Right lobe of liver (tissue), 6 donors: ENCODE results near the gene TTC7B. TPM values are rescaled to one million over a fixed set of nuclear protein-coding genes. Genes with fewer than 3 reads are reported as not detected.

Experiments used
- ATAC-seq, 4 donors: fragments of 200-7000 bp; cut with Tn5 transposase; one replicate each; pipeline ENCODE4 v1.9.1; 2020; ENCODE audit warnings: mild to moderate bottlenecking in 4 of 4, moderate library complexity in 4 of 4
- DNase-seq, 3 donors: peaks; one replicate each; pipeline ENCODE4 v3.0.0-alpha.2; 2020
- H3K27ac ChIP-seq, 3 donors: fragments of 200-600 bp; one replicate each; pipeline ENCODE4 v1.8.0; 2022
- H3K27me3 ChIP-seq, 2 donors: fragments of 200-600 bp; one replicate each; pipeline ENCODE4 v1.8.0; 2022
- H3K36me3 ChIP-seq, 4 donors: fragments of 200-600 bp; sonication (generic) in 1 of 4; one replicate each; pipeline versions ENCODE4 v1.5.1 to v1.8.0; 2017 to 2022; ENCODE audit warnings: control low read depth in 1 of 4
- H3K4me1 ChIP-seq, 4 donors: fragments of 200-600 bp; sonication (generic) in 1 of 4; one replicate each; pipeline versions ENCODE4 v1.5.1 to v1.8.0; 2017 to 2022; ENCODE audit warnings: control low read depth in 1 of 4
- H3K4me3 ChIP-seq, 3 donors: fragments of 200-600 bp; one replicate each; pipeline ENCODE4 v1.8.0; 2022
- H3K9me3 ChIP-seq, 4 donors: fragments of 200-600 bp; sonication (generic) in 1 of 4; one replicate each; pipeline versions ENCODE4 v1.5.1 to v1.8.0; 2017 to 2022; ENCODE audit warnings: control low read depth in 1 of 4
- POLR2A ChIP-seq: fragments of 450-650 bp; IDR thresholded peaks from one replicate; pipeline ENCODE4 v1.6.1; 2017; ENCODE audit warnings: antibody characterized with exemption, mild to moderate bottlenecking
- WGBS: methylation state at CpG from one replicate; pipeline ENCODE4 v1.1.6; 2018; ENCODE audit warnings: low coverage, low lambda C conversion rate; ENCODE audit not compliant: insufficient coverage; ENCODE audit errors: missing lambda C conversion rate; 5-methylcytosine and 5-hydroxymethylcytosine counted together
- intact Hi-C, 2 donors: fragments of 100-400 bp; cut with DNase I; formaldehyde crosslinking; loops; one replicate each; pipeline versions ENCODE4 v1.11.2 to v1.14.1; 2022
- total RNA-seq, 6 experiments: library from RNA; depleted of rRNA in 2 of 6; stranded (reverse); fragments of >200 nt in 2 of 6; fragmentation: NEBNext Ultra II Directional in 3 of 6; extraction: Animal tissue kit (Norgen Biotek cat#: 25700) in 3 of 6; gene quantifications; one replicate each; pipeline versions ENCODE4 v1.1.0 to v1.2.4, GENCODE V29; 2016 to 2023
- TF ChIP-seq, protein P1 (sequence below), 4 donors: fragments of 200-600 bp in 3 of 4; fragments of 450-650 bp in 1 of 4; IDR thresholded peaks; one replicate each; pipeline versions ENCODE4 v1.5.1 to v1.8.0; 2016 to 2022; ENCODE audit warnings: antibody characterized with exemption in 4 of 4, mild to moderate bottlenecking in 2 of 4
- donor health status: DM: no; HTN: yes; CAD: no.
- donor health status: DM: no; HTN: no; CAD: no.
- donor health status: DM: no; HTN: no; CAD: no.
- donor health status: DM: no; HTN: yes; CAD: no.
- donor health status: DM: no; HTN: yes; CAD: no.

TTC7B gene
- total RNA-seq, 6 experiments from 2014 or later: 18.4 to 56.1 (median 37.5) TPM

DNA sequence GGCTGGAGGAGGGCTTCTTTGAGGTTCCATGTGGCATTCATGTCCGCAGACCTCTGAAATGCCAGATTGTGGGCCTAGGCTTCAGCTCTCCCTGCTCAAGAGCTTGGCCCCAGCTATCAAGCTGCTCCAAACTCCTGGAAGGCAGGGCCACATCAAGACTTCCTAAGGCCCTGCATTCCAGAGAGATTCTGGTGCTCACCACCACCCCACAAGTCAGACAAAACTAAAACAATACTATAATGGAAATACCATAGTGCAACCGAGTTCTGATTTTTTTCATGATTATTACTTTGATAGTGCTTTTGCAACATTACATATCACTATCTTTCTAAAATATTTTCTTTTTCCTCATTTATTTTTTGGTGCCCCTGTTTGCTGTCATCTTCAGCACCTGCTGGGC lies 333.1 kb downstream of the TTC7B start:
- DNase-seq: no peak
- no peak overlapping the region for H3K27ac ChIP-seq
- H3K9me3 ChIP-seq: no peaks in the 10 kb centered on the region
- H3K27me3 ChIP-seq: no peaks in the 10 kb centered on the region
- no peaks in the 10 kb centered on the region for H3K4me1 ChIP-seq
- WGBS: 86% methylated on average over 1 of the region's 2 CpGs
- intact Hi-C loops: no loop called here
- H3K4me3 ChIP-seq: no peak overlapping the region
- H3K36me3 ChIP-seq: no peaks in the 10 kb centered on the region
- no peak for TF ChIP-seq POLR2A
- TF ChIP-seq, protein P1, sequence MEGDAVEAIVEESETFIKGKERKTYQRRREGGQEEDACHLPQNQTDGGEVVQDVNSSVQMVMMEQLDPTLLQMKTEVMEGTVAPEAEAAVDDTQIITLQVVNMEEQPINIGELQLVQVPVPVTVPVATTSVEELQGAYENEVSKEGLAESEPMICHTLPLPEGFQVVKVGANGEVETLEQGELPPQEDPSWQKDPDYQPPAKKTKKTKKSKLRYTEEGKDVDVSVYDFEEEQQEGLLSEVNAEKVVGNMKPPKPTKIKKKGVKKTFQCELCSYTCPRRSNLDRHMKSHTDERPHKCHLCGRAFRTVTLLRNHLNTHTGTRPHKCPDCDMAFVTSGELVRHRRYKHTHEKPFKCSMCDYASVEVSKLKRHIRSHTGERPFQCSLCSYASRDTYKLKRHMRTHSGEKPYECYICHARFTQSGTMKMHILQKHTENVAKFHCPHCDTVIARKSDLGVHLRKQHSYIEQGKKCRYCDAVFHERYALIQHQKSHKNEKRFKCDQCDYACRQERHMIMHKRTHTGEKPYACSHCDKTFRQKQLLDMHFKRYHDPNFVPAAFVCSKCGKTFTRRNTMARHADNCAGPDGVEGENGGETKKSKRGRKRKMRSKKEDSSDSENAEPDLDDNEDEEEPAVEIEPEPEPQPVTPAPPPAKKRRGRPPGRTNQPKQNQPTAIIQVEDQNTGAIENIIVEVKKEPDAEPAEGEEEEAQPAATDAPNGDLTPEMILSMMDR (IDR thresholded peaks at IDR 0.05): no peak
- no peak for ATAC-seq

DNA sequence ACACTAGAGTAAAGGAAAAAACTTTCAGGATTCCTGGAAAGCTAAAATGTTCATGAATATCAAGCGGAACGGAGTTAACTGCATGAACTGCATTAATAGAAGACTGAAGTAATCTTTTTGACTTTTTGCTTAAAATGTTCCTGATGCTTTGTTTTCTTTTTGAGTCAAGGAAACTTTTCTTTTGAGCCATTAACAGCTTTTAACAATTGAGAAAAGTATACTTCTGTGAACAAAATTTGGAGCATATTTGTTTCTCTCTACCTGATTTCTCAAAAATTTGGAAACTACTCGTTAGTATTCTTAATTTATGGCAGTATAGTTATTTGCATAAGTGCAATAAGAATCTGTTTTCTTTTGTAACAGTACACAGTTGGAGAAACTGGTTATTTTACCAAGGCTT lies 340.9 kb downstream of the TTC7B start:
- TF ChIP-seq, protein P1 (IDR thresholded peaks at IDR 0.05): no peak
- TF ChIP-seq POLR2A: no peak
- Histone ChIP-seq H3K9me3 (no peaks in the 10 kb centered on the region), H3K27me3 (no peaks in the 10 kb centered on the region), H3K27ac (no peak overlapping the region), H3K4me1 (no peaks in the 10 kb centered on the region), H3K4me3 (no peak overlapping the region), H3K36me3 (no peaks in the 10 kb centered on the region)
- no peak for DNase-seq
- no peak for ATAC-seq
- 49% methylated on average over 3 of the region's 3 CpGs for WGBS
- intact Hi-C loops: no loop called here

Other genes starting within 250 kb of the TTC7B start
- gene RPS6KA5, start 244.2 kb upstream of the TTC7B start, total RNA-seq: 1 to 10 TPM in 5 of 6 experiments, under 1 TPM in 1; 0.31 to 3.5 (median 1.7) TPM